HG03280 (cell line): Measurements from ENCODE around the gene DEXI.
A peak's percentile ranks its signal among the peaks of the same experiment; 100 is the strongest.

Source experiments
- ATAC-seq: cut with Tn5 transposase; IDR thresholded peaks from one replicate; pipeline ENCODE4 v1.9.1; 2021; ENCODE audit warnings: mild to moderate bottlenecking, moderate library complexity; ENCODE audit not compliant: unreplicated experiment

The DEXI gene

GRCh38 chr16:10942352-10943063, at the start of gene DEXI:
DEXI (minus strand) TSS chr16:10942468; CDS start chr16:10942005, 463 bp downstream.
- peak; percentile 73 for ATAC-seq

GRCh38 chr16:10990378-10990777, 48.1 kb upstream of the DEXI start:
- ATAC-seq: no peak

- ATAC-seq: no peak
Observed at GRCh38 chr16:10989559-10989958, 47.3 kb upstream of the DEXI start.

- ATAC-seq: no peak
Observed at GRCh38 chr16:10988879-10989278, 46.6 kb upstream of the DEXI start.

- no peak for ATAC-seq
Observed at GRCh38 chr16:10988164-10988803, 46.0 kb upstream of the DEXI start.

GRCh38 chr16:10987361-10988163, 45.3 kb upstream of the DEXI start:
- ATAC-seq: no peak

GRCh38 chr16:10984509-10984908, 42.2 kb upstream of the DEXI start:
- ATAC-seq: no peak

- no peak for ATAC-seq
Observed at GRCh38 chr16:10983159-10983558, 40.9 kb upstream of the DEXI start.

GRCh38 chr16:10982465-10983150, 40.3 kb upstream of the DEXI start:
- peak; percentile 37 for ATAC-seq

GRCh38 chr16:10981697-10982216, 39.5 kb upstream of the DEXI start:
- peak; percentile 78 for ATAC-seq

GRCh38 chr16:10980813-10981212, 38.5 kb upstream of the DEXI start:
- no peak for ATAC-seq

- ATAC-seq: no peak
Observed at GRCh38 chr16:10979717-10980601, 37.7 kb upstream of the DEXI start.

- ATAC-seq: no peak
Observed at GRCh38 chr16:10978871-10979446, 36.7 kb upstream of the DEXI start.

- ATAC-seq: no peak
Observed at GRCh38 chr16:10978124-10978523, 35.9 kb upstream of the DEXI start.

GRCh38 chr16:10976634-10977033, 34.4 kb upstream of the DEXI start:
- ATAC-seq: no peak

- no peak for ATAC-seq
Observed at GRCh38 chr16:10972819-10973464, 30.7 kb upstream of the DEXI start.

- no peak for ATAC-seq
Observed at GRCh38 chr16:10972108-10972818, 30.0 kb upstream of the DEXI start.

GRCh38 chr16:10971560-10971961, 29.3 kb upstream of the DEXI start:
- ATAC-seq: no peak
